ENCODE data around the gene DOCK3. TPM values are rescaled to one million over a fixed set of nuclear protein-coding genes. Genes with fewer than 3 reads are reported as not detected.
A peak's percentile ranks its signal among the peaks of the same experiment; 100 is the strongest.

Gene DOCK3
- total RNA-seq, 6 donors from 2014 or later: 0.15 to 3.1 (median 0.88) TPM

GRCh38 chr3:51343918-51344687 is 669.4 kb downstream of the DOCK3 start:
- Histone ChIP-seq H3K27me3 (no peaks in the 10 kb centered on the region), H3K4me3 (no peak overlapping the region), H3K4me1 (peaks cover 3 to 11% (median 6%) of the 10 kb centered on the region in 4 donors), H3K9me3 (no peaks in the 10 kb centered on the region), H3K36me3 (no peaks in the 10 kb centered on the region), H3K27ac (no peak overlapping the region)
- ATAC-seq (ENCODE audit: low FRiP score in 2 of 2) (peak; percentile 9 to 56), DNase-seq (peak in 1 of 2 donors; percentile 41)
- 66 to 79% methylated on average over 7 of the region's 7 CpGs for WGBS, 2 donors
- no peak for TF ChIP-seq EP300 (IDR thresholded peaks at IDR 0.05)
- no peak for TF ChIP-seq POLR2A (IDR thresholded peaks at IDR 0.05)
- no peak for TF ChIP-seq CTCF (IDR thresholded peaks at IDR 0.05)
- no peak for TF ChIP-seq POLR2AphosphoS5 (IDR thresholded peaks at IDR 0.05)

GRCh38 chr3:51350751-51351150 is 676.0 kb downstream of the DOCK3 start:
- no peaks in the 10 kb centered on the region for H3K36me3 ChIP-seq
- H3K4me1 ChIP-seq: no peaks in the 10 kb centered on the region
- WGBS, 2 donors: 80 to 100% methylated on average over 1 of the region's 1 CpG
- no peak overlapping the region for H3K4me3 ChIP-seq
- ATAC-seq (ENCODE audit: low FRiP score in 2 of 2): no peak
- TF ChIP-seq EP300 (IDR thresholded peaks at IDR 0.05): no peak
- no peak for TF ChIP-seq POLR2A (IDR thresholded peaks at IDR 0.05)
- no peak for TF ChIP-seq CTCF (IDR thresholded peaks at IDR 0.05)
- TF ChIP-seq POLR2AphosphoS5 (IDR thresholded peaks at IDR 0.05): no peak
- no peaks in the 10 kb centered on the region for H3K27me3 ChIP-seq
- H3K9me3 ChIP-seq: no peaks in the 10 kb centered on the region
- no peak overlapping the region for H3K27ac ChIP-seq
- DNase-seq: no peak

- no peak for ATAC-seq (ENCODE audit: low FRiP score in 2 of 2)
- TF ChIP-seq EP300 (IDR thresholded peaks at IDR 0.05): no peak
- no peak for TF ChIP-seq CTCF (IDR thresholded peaks at IDR 0.05)
- no peak for TF ChIP-seq POLR2A (IDR thresholded peaks at IDR 0.05)
- no peak for TF ChIP-seq POLR2AphosphoS5 (IDR thresholded peaks at IDR 0.05)
- 87% methylated on average over 4 of the region's 4 CpGs for WGBS, 2 donors
Observed at GRCh38 chr3:51353131-51353530, 678.4 kb downstream of the DOCK3 start.

GRCh38 chr3:51353691-51354090 is 679.0 kb downstream of the DOCK3 start:
- Histone ChIP-seq H3K27ac (no peak overlapping the region), H3K36me3 (no peaks in the 10 kb centered on the region), H3K4me3 (no peak overlapping the region), H3K9me3 (no peaks in the 10 kb centered on the region), H3K4me1 (no peaks in the 10 kb centered on the region), H3K27me3 (no peaks in the 10 kb centered on the region)
- no peak for TF ChIP-seq EP300 (IDR thresholded peaks at IDR 0.05)
- no peak for TF ChIP-seq CTCF (IDR thresholded peaks at IDR 0.05)
- no peak for TF ChIP-seq POLR2A (IDR thresholded peaks at IDR 0.05)
- TF ChIP-seq POLR2AphosphoS5 (IDR thresholded peaks at IDR 0.05): no peak
- DNase-seq (no peak), ATAC-seq (ENCODE audit: low FRiP score in 2 of 2) (no peak)
- 62 to 69% methylated on average over 1 of the region's 1 CpG for WGBS, 2 donors

More at GRCh38 chr3:51353131-51353530, 678.4 kb downstream of the DOCK3 start:
- no peak overlapping the region for H3K4me3 ChIP-seq
- H3K36me3 ChIP-seq: no peaks in the 10 kb centered on the region
- H3K27ac ChIP-seq: no peak overlapping the region
- DNase-seq: no peak
- no peaks in the 10 kb centered on the region for H3K27me3 ChIP-seq
- H3K9me3 ChIP-seq: no peaks in the 10 kb centered on the region
- no peaks in the 10 kb centered on the region for H3K4me1 ChIP-seq

- Histone ChIP-seq H3K4me1 (no peaks in the 10 kb centered on the region), H3K27ac (no peak overlapping the region), H3K36me3 (no peaks in the 10 kb centered on the region), H3K27me3 (no peaks in the 10 kb centered on the region), H3K9me3 (no peaks in the 10 kb centered on the region), H3K4me3 (no peak overlapping the region)
- no peak for TF ChIP-seq CTCF (IDR thresholded peaks at IDR 0.05)
- TF ChIP-seq POLR2AphosphoS5 (IDR thresholded peaks at IDR 0.05): no peak
- no peak for TF ChIP-seq EP300 (IDR thresholded peaks at IDR 0.05)
- TF ChIP-seq POLR2A (IDR thresholded peaks at IDR 0.05): no peak
- ATAC-seq (ENCODE audit: low FRiP score in 2 of 2) (no peak), DNase-seq (no peak)
- 85 to 95% methylated on average over 2 of the region's 2 CpGs for WGBS, 2 donors
Observed at GRCh38 chr3:51354172-51354571, 679.4 kb downstream of the DOCK3 start.
